Motor neuron (in vitro differentiated cells): ENCODE data around the gene PPM1K. TPM values are rescaled to one million over a fixed set of nuclear protein-coding genes. Genes with fewer than 3 reads are reported as not detected.
"Not testable (repeated sequence)": the region's sequence is repeated elsewhere in the genome, so short reads cannot be mapped to it uniquely, and the experiment has no call there.

ENCODE experiments used
- ATAC-seq, 8 experiments: fragments of 200-7000 bp; cut with Tn5 transposase; replicated peaks in 6 of 8; 2 replicates each; pipeline ENCODE4 v1.8.0; 2021; ENCODE audit warnings: mild to moderate bottlenecking in 8 of 8, moderate library complexity in 8 of 8
- H3K27ac ChIP-seq, 2 donors: fragments of 250-450 bp; sonication (Bioruptor Pico); 2 replicates each; pipeline ENCODE4 v1.9.0; 2021; ENCODE audit warnings: antibody characterized with exemption in 2 of 2, mild to moderate bottlenecking in 2 of 2, moderate library complexity in 1 of 2
- H3K4me1 ChIP-seq, 2 donors: fragments of 250-450 bp; sonication (Bioruptor Pico); replicated peaks in 1 of 2; 2 replicates each; pipeline ENCODE4 v1.6.1; 2021; ENCODE audit warnings: antibody characterized with exemption in 2 of 2, mild to moderate bottlenecking in 2 of 2, moderate library complexity in 1 of 2
- H3K4me3 ChIP-seq, 5 donors: fragments of 250-450 bp; sonication (Bioruptor Pico); 2 replicates each; pipeline ENCODE4 v1.9.0; 2021; ENCODE audit warnings: antibody characterized with exemption in 5 of 5, mild to moderate bottlenecking in 5 of 5, moderate library complexity in 4 of 5
- WGBS, 10 experiments: fragments of 450-650 bp; shearing (Covaris generic); methylation state at CpG; one replicate each; pipeline ENCODE4 v1.0.0; 2022; 5-methylcytosine and 5-hydroxymethylcytosine counted together
- in situ Hi-C, 9 experiments: fragments of 400-800 bp; cut with MboI; loops; one replicate each; pipeline ENCODE4 v1.15.0; 2021; ENCODE audit warnings: low sequenced_read_pairs in 9 of 9, low pct_unique_long_range_greater_than_20kb in 2 of 9; ENCODE audit not compliant: unreplicated experiment in 9 of 9
- total RNA-seq, 8 experiments: library from RNA; unstranded; fragments of 300-600 nt; gene quantifications; 2 replicates each; pipeline versions ENCODE4 v1.2.3 to v1.2.4, GENCODE V29; 2022

PPM1K gene
- 10 to 100 TPM; 14.6 to 46.3 (median 32.4) TPM for total RNA-seq

DNA sequence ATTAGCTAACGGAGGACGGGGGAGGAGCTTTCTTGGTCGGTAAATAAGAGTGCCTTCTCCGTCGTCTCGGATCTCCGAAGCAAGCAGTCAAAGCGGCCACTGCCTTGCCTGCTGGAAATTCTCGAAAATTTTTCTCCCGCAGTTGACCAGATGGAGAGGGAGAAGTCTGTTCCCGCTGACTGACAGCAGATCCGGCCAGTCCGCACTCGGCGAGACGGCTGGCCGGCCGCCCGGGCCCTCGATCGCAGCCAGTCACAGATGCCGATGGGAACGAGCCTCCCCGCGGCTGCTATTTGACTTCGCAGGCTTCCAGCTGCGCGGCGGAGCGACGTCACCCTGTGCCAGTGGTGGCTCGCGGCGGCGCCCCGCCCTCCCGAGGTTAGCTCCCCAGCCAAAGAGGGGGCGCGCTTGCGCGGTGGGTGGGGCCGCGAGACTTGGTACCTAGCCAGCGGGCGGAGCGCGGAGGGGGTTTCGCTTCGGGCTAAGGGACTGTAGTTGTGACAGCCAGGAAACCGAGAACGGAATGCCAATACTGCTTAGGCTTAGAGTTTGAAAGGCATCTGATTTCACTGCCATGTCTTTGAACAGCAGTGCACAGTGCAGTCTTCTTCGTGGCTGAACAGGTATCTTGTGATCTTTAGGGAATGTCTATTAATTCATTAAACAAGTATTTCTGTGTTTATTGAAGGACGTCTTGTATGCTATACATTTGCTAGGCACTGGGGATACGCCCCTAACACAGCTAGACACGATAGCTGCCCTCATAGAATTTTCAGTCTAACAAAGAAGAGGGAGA, at the start of gene PPM1K:
PPM1K (minus strand) TSS at position 123 of the 796 bp plus-strand sequence. CDS start 5,978 bp downstream, outside the sequence.
- peak within 1 kb of the TSS; percentile 83 to 88 for H3K27ac ChIP-seq
- in situ Hi-C loops, result no loop called here
- 0 to 3% (median 0%) methylated on average over 1 to 13 of the region's 55 CpGs; no CpG with 5 or more reads in 1 of the 10 experiments for WGBS, 10 experiments
- H3K4me1 ChIP-seq, result peaks cover 6 to 15% of the 10 kb centered on the region in 2 donors
- peak within 1 kb of the TSS; percentile 50 to 68 (median 56) for H3K4me3 ChIP-seq
- peak; percentile 86 to 95 (median 94) for ATAC-seq

DNA sequence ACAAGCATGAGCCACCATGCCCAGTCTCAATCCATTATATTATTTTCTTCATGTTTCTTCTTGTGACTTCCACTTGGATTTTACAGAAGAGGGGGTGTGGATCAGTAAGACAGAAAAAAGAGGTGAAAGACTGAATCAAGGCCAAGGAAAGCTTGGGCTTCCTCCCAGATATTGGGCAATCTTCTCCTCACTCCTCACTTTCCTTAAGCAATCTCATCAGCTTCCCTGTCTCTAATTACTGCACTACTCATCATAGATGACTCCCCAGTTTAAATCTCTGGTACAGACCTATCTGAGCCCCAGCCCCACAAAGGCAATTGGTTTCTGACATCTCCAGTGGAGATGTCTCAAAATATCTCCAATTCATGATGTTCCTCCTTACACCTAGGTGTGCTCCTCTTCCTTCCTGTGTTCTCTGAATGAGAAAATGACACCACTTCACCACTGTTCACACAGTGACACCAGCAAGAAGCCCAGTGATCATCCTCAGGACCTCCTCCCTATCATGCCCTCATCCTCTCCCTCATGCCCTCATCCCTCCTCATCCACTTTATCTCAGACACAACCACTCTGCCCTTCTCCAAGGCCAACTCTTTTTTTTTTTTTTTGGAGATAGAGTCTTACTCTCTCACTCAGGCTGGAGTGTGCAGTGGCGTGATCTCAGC, 49.5 kb upstream of the PPM1K start:
- in situ Hi-C loops, result no loop called here
- Histone ChIP-seq H3K4me1 (no peaks in the 10 kb centered on the region), H3K4me3 (no peak overlapping the region), H3K27ac (no peak overlapping the region)
- no peak for ATAC-seq
- 50 to 100% (median 100%) methylated on average over 1 of the region's 1 CpG; no CpG with 5 or more reads in 5 of the 10 experiments for WGBS, 10 experiments

DNA sequence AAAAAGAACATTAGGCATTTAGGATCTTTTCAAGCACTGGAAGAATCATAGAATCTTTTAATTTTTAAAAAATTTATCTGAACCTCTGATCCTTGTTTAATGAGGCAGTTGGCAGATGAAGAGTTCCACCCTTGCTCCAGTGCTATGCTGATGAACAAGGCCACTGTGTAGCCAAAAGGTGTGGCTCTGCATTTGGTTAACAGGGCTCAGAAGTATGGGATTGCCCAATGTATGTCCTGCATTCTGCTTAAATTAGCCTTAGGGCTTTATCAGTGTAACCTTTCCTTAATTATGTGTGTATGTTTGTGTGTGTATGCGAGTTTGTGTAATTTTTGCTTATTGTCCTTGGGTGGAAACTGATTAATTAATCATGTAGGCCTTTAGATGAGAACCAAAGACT, 43.3 kb upstream of the PPM1K start:
- ATAC-seq, result peak in 3 of 8 experiments; percentile 98 to 100 (median 100)
- in situ Hi-C loops, result no loop called here
- Histone ChIP-seq H3K4me1 (no peaks in the 10 kb centered on the region), H3K4me3 (no peak overlapping the region), H3K27ac (no peak overlapping the region)
- WGBS, 10 experiments, result 0 to 88% (median 50%) methylated on average over 1 of the region's 1 CpG; no CpG with 5 or more reads in 7 of the 10 experiments

DNA sequence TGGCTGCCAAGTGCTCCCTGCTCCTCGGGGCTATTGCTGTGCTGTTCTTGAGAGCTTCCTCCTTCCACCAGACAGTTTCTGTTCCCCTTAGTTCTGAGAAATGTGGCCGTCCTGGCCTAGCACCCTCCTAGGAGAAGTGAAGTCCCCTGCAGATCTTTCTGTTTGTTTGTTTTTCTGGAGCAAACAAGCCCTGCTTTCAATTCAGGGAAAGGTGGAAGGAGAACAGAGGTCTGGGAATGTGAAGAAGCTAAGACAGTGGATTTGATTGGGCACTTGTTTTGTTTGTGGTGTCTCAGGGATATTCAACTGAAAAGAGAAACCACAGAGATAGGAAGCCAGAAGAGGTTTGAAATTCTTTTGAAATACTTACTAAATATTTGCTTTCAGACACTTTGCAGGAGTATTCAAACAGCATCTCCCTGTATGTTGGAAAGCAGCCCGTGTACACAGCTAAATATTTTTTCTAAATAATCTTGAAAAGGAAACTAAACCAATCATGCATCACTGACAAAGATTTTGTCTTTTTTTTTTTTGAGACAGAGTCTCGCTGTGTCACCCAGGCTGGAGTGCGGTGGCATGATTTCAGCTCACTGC, 36.5 kb upstream of the PPM1K start:
- peak in 5 of 8 experiments; percentile 24 to 96 (median 36) for ATAC-seq
- Histone ChIP-seq H3K4me1 (no peaks in the 10 kb centered on the region), H3K4me3 (no peak overlapping the region), H3K27ac (no peak overlapping the region)
- 17 to 82% (median 42%) methylated on average over 1 to 4 of the region's 5 CpGs; no CpG with 5 or more reads in 2 of the 10 experiments for WGBS, 10 experiments
- in situ Hi-C loops, result no loop called here

DNA sequence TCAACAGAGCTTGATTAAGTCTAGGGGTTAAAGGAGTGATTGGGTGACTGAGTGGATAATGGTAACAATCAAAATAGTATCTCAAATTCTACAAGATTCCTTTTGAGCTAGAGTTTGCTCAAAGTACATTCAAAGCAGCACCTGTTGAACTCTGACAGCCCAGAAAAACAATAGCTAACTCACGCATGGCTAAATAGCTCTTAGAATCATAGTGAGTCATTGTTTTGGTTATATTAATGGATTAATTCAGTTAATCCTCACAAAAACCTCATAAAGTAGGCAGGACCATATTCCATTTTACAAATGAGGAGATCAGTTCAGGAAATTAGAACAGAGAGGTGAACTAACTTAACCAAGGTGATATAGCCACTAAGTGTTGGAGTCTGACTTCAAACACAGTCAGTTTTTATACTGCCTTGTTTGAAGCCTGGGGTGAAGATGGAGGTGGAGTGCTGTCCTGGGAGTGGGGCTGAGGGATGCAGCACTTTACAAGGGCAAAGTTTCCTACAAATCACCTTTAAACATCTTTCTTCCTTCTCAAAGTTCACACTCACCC, 35.9 kb upstream of the PPM1K start:
- peak in 1 of 8 experiments; percentile 11 for ATAC-seq

DNA sequence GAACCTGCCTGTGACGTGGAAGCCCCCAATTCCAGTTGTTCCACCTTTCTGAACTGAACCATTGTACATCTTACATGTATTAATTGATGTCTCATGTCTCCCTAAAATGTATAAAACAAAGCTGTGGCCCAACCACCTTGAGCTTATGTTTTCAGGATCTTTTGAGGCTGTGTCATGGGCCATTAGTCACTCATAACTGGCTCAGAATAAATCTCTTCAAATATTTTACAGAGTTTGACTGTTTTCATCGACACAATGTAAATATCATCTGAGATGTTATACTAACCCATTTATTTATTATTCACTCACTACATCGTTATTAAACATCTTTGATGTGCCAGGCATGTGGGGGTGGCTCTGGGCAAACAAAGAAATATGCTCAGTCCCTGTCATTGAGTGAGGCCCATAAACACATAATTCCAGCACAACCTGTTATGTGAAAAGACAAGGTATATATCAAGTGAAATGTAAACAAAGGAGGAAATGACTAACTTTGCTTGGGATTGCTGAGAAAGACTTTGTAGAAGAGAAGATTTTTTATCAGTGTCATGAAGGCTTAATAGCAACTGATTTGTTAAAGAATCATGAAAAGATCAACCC, 34.5 kb upstream of the PPM1K start:
- Histone ChIP-seq H3K4me3 (no peak overlapping the region), H3K4me1 (no peaks in the 10 kb centered on the region), H3K27ac (no peak overlapping the region)
- no peak for ATAC-seq
- 30 to 97% (median 83%) methylated on average over 1 to 3 of the region's 3 CpGs; no CpG with 5 or more reads in 1 of the 10 experiments for WGBS, 10 experiments
- in situ Hi-C loops, result no loop called here

More for the DNA sequence above, 35.9 kb upstream of the PPM1K start:
- H3K27ac ChIP-seq, result no peak overlapping the region
- 20 to 100% (median 100%) methylated on average over 1 of the region's 1 CpG; no CpG with 5 or more reads in 3 of the 10 experiments for WGBS, 10 experiments
- in situ Hi-C loops, result no loop called here
- no peaks in the 10 kb centered on the region for H3K4me1 ChIP-seq
- H3K4me3 ChIP-seq, result no peak overlapping the region

DNA sequence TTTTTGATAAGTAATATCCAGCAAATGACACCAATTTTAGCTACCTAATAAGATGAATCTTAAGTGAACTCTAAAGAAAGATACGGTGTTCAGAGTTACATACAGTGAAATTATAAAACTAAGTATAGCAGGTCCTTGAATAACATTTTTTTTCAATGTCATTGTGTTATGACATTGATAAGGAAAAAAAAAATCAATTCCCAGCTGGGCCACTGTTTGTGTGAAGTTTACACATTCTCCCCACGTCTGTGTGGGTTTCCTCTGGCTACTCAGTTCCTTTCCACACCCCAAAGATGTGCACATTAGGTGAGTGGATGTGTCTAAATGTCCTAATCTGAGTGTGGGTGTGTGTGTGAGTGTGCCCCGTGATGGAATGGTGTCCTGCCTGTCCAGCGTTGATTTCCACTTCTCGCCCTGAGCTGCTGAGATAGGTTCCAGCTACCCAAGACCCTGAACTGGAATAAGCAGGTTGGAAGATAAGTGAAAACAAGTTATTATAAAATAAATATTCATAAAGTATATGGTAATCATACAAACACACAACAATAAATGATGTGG, 31.2 kb upstream of the PPM1K start:
- Histone ChIP-seq H3K4me1 (no peaks in the 10 kb centered on the region), H3K4me3 (no peak overlapping the region), H3K27ac (no peak overlapping the region)
- in situ Hi-C loops, result no loop called here
- 0 to 100% (median 78%) methylated on average over 1 to 5 of the region's 5 CpGs; no CpG with 5 or more reads in 1 of the 10 experiments for WGBS, 10 experiments
- ATAC-seq, result no peak

DNA sequence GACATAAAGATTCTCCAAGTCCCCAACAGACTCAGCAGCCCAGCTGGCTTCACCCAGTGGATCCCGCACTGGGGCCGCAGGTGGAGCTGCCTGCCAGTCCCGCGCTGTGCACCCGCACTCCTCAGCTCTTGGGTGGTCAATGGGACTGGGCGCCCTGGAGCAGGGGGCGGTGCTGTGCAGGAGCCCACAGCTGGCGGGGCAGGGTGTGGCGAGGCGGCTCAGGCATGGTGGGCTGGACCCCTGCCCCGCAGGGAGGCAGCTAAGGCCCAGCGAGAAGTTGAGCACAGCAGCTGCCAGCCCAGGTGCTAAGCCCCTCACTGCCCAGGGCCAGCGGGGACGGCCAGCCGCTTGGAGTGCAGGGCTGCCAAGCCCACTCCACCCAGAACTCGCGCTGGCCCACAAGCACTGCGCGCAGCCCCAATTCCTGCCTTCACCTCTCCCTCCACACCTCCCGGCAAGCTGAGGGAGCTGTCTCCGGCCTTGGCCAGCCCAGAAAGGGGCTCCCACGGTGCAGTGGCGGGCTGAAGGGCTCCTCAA, 28.8 kb upstream of the PPM1K start:
- WGBS, 10 experiments, result 56 to 100% (median 90%) methylated on average over 2 to 7 of the region's 23 CpGs; no CpG with 5 or more reads in 6 of the 10 experiments
- ATAC-seq, in situ Hi-C loops, H3K4me3 ChIP-seq, H3K4me1 ChIP-seq, H3K27ac ChIP-seq: not testable (repeated sequence)

DNA sequence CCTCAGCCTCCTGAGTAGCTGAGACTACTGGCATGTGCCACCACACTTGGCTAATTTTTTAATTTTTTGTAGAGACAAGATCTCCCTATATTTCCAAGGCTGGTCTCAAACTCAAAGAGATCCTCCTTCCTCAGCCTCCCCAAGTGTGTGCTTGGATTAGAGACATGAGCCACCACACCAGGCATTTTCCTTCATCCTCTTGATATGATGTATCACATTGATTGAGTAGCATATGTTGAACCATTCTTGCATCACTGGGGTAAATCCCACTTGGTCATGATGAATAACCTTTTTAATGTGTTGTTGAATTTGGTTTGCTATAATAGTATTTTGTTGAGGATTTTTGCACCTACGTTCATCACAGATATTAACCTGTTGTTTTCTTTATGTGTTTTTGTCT, 24.2 kb upstream of the PPM1K start:
- no peaks in the 10 kb centered on the region for H3K4me1 ChIP-seq
- in situ Hi-C loops, result no loop called here
- H3K27ac ChIP-seq, result no peak overlapping the region
- WGBS, 10 experiments, result 0 to 100% (median 70%) methylated on average over 1 of the region's 1 CpG; no CpG with 5 or more reads in 1 of the 10 experiments
- H3K4me3 ChIP-seq, result no peak overlapping the region
- no peak for ATAC-seq

DNA sequence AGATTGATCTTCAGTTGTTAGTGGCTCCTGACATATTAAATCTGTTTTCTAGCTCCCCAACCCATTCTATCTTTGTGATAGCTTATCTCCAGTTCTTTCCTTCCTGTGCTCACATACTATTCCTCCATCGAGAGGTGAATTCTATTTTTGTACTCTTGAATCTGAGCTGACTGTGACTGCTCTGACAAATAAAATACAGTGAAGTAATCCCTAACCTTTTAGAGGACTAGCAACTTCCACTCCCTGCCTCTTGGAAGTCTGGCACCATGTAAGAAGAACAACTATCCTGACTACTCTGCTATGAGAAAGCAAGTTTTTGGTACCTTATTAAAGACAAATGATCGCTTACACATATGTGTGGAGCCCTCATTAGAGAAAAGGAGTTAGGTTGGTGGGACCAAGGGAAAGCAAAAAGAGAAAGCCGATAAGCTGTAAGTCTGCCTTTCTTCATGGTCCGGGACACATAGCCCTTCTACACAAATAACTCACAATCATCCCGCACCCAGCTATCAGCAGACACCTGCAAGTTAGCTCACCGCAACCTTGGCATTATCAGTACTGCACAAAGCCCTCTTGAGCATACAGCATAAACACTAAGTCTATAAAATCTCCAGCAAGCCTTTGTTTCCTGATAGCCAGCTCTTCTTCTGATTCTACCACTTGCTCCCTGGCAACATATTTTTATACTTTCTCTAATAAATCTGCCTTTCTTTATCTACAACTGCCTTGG, 13.5 kb upstream of the PPM1K start:
- no peak overlapping the region for H3K27ac ChIP-seq
- in situ Hi-C loops, result no loop called here
- ATAC-seq, result no peak
- 72 to 94% (median 81%) methylated on average over 2 to 6 of the region's 6 CpGs; no CpG with 5 or more reads in 3 of the 10 experiments for WGBS, 10 experiments
- no peak overlapping the region for H3K4me3 ChIP-seq
- peaks cover 0 to 6% of the 10 kb centered on the region in 2 donors for H3K4me1 ChIP-seq

DNA sequence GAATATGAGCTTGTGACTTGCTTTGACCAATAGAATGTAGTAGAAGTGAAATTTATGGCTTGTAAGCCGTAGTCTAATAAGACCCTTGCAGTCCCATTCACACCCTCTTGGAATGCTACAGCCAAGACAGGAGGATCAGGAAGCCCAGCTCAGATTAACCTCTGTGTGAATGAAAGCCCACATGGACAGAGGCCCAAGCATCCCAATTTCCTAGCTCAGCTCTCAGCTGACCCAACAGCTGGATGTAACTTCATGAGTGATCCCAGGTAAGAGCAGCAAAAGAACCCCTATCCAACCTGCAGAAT, 12.8 kb upstream of the PPM1K start:
- in situ Hi-C loops, result no loop called here
- ATAC-seq, result peak in 6 of 8 experiments; percentile 33 to 70 (median 60)
- Histone ChIP-seq H3K4me1 (peaks cover 0 to 6% of the 10 kb centered on the region in 2 donors), H3K27ac (no peak overlapping the region), H3K4me3 (no peak overlapping the region)
- WGBS, 10 experiments, result 50 to 100% (median 78%) methylated on average over 1 of the region's 1 CpG; no CpG with 5 or more reads in 6 of the 10 experiments
